ENCODE measurements around the gene RBM20.

GRCh38 chr10:110778211-110778610 is 134.1 kb downstream of the RBM20 start:
- TF ChIP-seq FOXS1 (CRISPR knock-in tag; IDR thresholded peaks at IDR 0.05) (no peak), PHF8 (IDR thresholded peaks at IDR 0.05; ENCODE audit: borderline replicate concordance, low read depth) (no peak), REST (IDR thresholded peaks at IDR 0.05) (no peak), ZFP36 (IDR thresholded peaks at IDR 0.05; ENCODE audit: borderline replicate concordance, partially characterized antibody) (no peak), KDM5A (IDR thresholded peaks at IDR 0.05) (no peak), CBX8 (IDR thresholded peaks at IDR 0.05) (no peak), POLR2A (IDR thresholded peaks at IDR 0.05; ENCODE audit: low read length) (no peak), CEBPB (IDR thresholded peaks at IDR 0.05) (no peak), CBX2 (IDR thresholded peaks at IDR 0.05; ENCODE audit: borderline replicate concordance, low read depth) (no peak), EP300 (IDR thresholded peaks at IDR 0.05) (no peak)
- TF ChIP-seq, protein P1, sequence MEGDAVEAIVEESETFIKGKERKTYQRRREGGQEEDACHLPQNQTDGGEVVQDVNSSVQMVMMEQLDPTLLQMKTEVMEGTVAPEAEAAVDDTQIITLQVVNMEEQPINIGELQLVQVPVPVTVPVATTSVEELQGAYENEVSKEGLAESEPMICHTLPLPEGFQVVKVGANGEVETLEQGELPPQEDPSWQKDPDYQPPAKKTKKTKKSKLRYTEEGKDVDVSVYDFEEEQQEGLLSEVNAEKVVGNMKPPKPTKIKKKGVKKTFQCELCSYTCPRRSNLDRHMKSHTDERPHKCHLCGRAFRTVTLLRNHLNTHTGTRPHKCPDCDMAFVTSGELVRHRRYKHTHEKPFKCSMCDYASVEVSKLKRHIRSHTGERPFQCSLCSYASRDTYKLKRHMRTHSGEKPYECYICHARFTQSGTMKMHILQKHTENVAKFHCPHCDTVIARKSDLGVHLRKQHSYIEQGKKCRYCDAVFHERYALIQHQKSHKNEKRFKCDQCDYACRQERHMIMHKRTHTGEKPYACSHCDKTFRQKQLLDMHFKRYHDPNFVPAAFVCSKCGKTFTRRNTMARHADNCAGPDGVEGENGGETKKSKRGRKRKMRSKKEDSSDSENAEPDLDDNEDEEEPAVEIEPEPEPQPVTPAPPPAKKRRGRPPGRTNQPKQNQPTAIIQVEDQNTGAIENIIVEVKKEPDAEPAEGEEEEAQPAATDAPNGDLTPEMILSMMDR (IDR thresholded peaks at IDR 0.05) = no peak
- TF ChIP-seq, protein P2, sequence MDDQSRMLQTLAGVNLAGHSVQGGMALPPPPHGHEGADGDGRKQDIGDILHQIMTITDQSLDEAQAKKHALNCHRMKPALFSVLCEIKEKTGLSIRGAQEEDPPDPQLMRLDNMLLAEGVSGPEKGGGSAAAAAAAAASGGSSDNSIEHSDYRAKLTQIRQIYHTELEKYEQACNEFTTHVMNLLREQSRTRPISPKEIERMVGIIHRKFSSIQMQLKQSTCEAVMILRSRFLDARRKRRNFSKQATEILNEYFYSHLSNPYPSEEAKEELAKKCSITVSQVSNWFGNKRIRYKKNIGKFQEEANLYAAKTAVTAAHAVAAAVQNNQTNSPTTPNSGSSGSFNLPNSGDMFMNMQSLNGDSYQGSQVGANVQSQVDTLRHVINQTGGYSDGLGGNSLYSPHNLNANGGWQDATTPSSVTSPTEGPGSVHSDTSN (IDR thresholded peaks at IDR 0.05) = no peak

Measured in A549 (cell line).